HG02759 (cell line): ENCODE data around the gene DROSHA.

Experiments used
- ATAC-seq: cut with Tn5 transposase; IDR thresholded peaks from one replicate; pipeline ENCODE4 v1.9.1; 2021; ENCODE audit warnings: mild to moderate bottlenecking, moderate library complexity; ENCODE audit not compliant: unreplicated experiment

DROSHA gene

GRCh38 chr5:31355337-31355736 is 176.6 kb downstream of the DROSHA start:
- ATAC-seq, result no peak
